Erythroblast (primary cell): ENCODE data around the gene PDE3A.

Source experiments
- GATA1 ChIP-seq: IDR thresholded peaks from 2 replicates; pipeline ENCODE4 v1.6.1; 2011; ENCODE audit warnings: low read depth, mild to moderate bottlenecking, control low read depth, low read length, moderate library complexity
- POLR2A ChIP-seq: IDR thresholded peaks from 2 replicates; pipeline ENCODE4 v1.6.1; 2011; ENCODE audit warnings: mild to moderate bottlenecking, low read length

DNA sequence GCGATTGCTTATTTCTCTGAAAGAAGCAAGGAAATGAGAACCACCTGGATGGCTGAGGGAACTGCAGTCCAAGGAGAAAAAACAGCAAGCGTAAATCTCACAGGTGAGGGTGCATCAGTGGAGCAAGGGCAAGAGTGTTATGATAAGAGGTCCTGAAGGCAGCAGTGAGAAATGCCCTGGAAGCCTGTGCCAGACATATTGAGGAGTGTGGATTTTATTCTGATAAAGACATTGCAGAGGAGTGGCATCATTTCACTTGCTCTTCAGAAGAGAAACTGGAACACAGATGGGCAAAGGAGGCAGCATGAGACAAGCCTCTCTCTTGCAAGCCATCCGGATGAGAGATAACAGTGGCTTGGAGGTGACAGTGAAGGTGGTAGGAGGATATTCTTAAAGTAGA, 78.5 kb downstream of the PDE3A start:
- no peak for TF ChIP-seq POLR2A
- TF ChIP-seq GATA1 = no peak
